Activated B cell treated with CpG ODN at 0.5 μM for 24 hours (primary cell): ENCODE results near the gene DPEP3. TPM values are rescaled to one million over a fixed set of nuclear protein-coding genes. Genes with fewer than 3 reads are reported as not detected.

Source experiments
- ATAC-seq: fragments of 200-7000 bp; cut with Tn5 transposase; one replicate; pipeline ENCODE4 v1.10.0; 2021; ENCODE audit warnings: low read depth, mild to moderate bottlenecking, moderate library complexity
- CTCF ChIA-PET: fragments of 350-600 bp; sonication (Branson Sonifier 250); formaldehyde crosslinking; loops from one replicate; lab custom pipeline; 2021; ENCODE audit warnings: antibody characterized with exemption; lab: Charles Lee
- POLR2A ChIA-PET: fragments of 350-600 bp; sonication (Branson Sonifier 250); formaldehyde crosslinking; loops from one replicate; lab custom pipeline; 2021; ENCODE audit warnings: antibody characterized with exemption; lab: Charles Lee
- DNase-seq: peaks from one replicate; pipeline ENCODE4 v3.0.0; 2022
- H3K27ac Mint-ChIP-seq: one replicate; pipeline ENCODE4 v1.8.0; 2020; ENCODE audit warnings: mixed read lengths
- H3K27me3 Mint-ChIP-seq: one replicate; pipeline ENCODE4 v1.8.0; 2021; ENCODE audit warnings: mixed read lengths
- H3K36me3 Mint-ChIP-seq: one replicate; pipeline ENCODE4 v1.8.0; 2021; ENCODE audit warnings: low read depth, mixed read lengths
- H3K4me1 Mint-ChIP-seq: one replicate; pipeline ENCODE4 v1.8.0; 2021; ENCODE audit warnings: mixed read lengths
- H3K4me3 Mint-ChIP-seq: one replicate; pipeline ENCODE4 v1.8.0; 2020; ENCODE audit warnings: mild to moderate bottlenecking, mixed read lengths
- H3K9me3 Mint-ChIP-seq: one replicate; pipeline ENCODE4 v1.8.0; 2020; ENCODE audit warnings: mixed read lengths
- intact Hi-C: fragments of 100-400 bp; cut with micrococcal nuclease; formaldehyde crosslinking; loops from one replicate; pipeline ENCODE4 v1.15.1; 2024
- total RNA-seq: library from RNA; stranded (reverse); gene quantifications from 2 replicates; pipeline ENCODE4 v1.2.3, GENCODE V29; 2022
- TF ChIP-seq, protein P1 (sequence below): fragments of 200-600 bp; IDR thresholded peaks from one replicate; pipeline ENCODE4 v1.8.0; 2022; ENCODE audit warnings: antibody characterized with exemption, mild to moderate bottlenecking

Gene DPEP3
- total RNA-seq, 1 donor from 2014 or later, result 0.38 TPM

DNA sequence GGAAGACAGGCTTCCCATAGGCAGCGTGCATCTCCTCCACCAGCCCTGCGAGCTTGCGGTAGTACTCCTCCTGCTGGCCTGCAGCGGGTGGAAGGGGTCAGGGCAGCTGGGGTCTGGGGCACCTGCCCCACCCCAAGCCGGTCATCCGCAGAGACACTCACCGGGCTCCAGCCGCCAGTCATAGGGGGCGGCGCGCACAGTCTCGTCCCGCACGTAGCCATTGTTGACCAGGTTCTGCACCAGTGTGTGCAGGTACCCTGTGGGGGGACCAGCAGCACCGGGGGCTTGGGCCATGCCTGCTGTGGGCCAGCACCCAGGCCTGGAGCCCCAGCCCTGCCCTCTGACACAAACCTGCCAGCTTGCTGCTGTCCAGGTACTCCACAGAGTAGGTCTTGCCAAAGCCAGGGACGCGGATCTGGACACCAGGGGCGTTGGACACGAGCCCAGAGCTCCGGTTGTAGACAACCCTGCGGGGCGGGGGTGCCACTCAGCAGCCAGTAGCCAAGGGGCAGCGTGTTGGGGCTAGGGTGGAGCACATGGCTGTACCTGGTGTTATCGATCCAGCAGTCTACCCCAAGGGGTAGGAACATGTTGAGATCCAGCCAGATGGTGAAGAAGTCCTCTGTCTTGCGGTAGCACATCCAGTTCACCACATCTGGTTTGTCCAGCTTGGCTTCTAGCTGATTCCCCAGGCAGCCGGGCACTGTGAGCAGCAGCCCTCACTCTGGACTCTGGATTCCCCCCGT lies 37.6 kb downstream of the DPEP3 start:
- intact Hi-C loops, result no loop called here
- Mint-ChIP-seq H3K27me3 (no peaks in the 10 kb centered on the region), H3K4me1 (peaks cover 18% of the 10 kb centered on the region), H3K9me3 (no peaks in the 10 kb centered on the region), H3K36me3 (peaks cover 13% of the 10 kb centered on the region), H3K4me3 (no peak overlapping the region), H3K27ac (no peak overlapping the region)
- no peak for DNase-seq
- POLR2A ChIA-PET, result interaction anchor here (0.6 to 1.4 kb wide), 2 partner anchors 42 to 130 kb away, joined by 3 to 4 read pairs; no protein-coding TSS in a partner anchor
- TF ChIP-seq, protein P1, sequence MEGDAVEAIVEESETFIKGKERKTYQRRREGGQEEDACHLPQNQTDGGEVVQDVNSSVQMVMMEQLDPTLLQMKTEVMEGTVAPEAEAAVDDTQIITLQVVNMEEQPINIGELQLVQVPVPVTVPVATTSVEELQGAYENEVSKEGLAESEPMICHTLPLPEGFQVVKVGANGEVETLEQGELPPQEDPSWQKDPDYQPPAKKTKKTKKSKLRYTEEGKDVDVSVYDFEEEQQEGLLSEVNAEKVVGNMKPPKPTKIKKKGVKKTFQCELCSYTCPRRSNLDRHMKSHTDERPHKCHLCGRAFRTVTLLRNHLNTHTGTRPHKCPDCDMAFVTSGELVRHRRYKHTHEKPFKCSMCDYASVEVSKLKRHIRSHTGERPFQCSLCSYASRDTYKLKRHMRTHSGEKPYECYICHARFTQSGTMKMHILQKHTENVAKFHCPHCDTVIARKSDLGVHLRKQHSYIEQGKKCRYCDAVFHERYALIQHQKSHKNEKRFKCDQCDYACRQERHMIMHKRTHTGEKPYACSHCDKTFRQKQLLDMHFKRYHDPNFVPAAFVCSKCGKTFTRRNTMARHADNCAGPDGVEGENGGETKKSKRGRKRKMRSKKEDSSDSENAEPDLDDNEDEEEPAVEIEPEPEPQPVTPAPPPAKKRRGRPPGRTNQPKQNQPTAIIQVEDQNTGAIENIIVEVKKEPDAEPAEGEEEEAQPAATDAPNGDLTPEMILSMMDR, result no peak
- CTCF ChIA-PET, result interaction anchor here (0.6 to 2.6 kb wide), 8 partner anchors 10 to 123 kb away, joined by 3 to 15 read pairs (median 3); no protein-coding TSS in a partner anchor
- ATAC-seq, result peak; percentile 7

DNA sequence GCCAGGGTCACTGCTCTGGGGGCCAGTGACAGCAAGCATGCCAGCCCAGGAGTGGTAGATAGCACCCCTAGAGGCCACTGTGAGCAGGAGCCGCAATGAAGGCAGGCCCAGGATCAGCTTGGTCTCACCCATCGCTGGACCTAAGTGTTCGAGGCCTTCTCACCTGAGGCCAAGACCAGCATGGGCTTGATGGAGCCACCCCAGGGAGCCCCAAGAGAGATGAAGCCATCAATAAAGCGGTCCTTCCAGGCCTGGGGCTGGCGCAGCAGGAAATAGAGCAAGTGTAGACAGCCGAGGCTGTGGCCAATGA lies 38.1 kb downstream of the DPEP3 start:
- no peak overlapping the region for H3K4me3 Mint-ChIP-seq
- H3K27me3 Mint-ChIP-seq, result no peaks in the 10 kb centered on the region
- TF ChIP-seq, protein P1, result no peak
- intact Hi-C loops, result no loop called here
- peaks cover 22% of the 10 kb centered on the region for H3K4me1 Mint-ChIP-seq
- no peak overlapping the region for H3K27ac Mint-ChIP-seq
- POLR2A ChIA-PET, result interaction anchor here (0.6 to 1.4 kb wide), 3 partner anchors 9 to 130 kb away, joined by 3 to 4 read pairs (median 3); no protein-coding TSS in a partner anchor
- CTCF ChIA-PET, result interaction anchor here (0.6 to 2.6 kb wide), 9 partner anchors 10 to 123 kb away, joined by 3 to 15 read pairs (median 3); no protein-coding TSS in a partner anchor
- H3K36me3 Mint-ChIP-seq, result peaks cover 13% of the 10 kb centered on the region
- no peaks in the 10 kb centered on the region for H3K9me3 Mint-ChIP-seq
- no peak for DNase-seq
- peak; percentile 81 for ATAC-seq

DNA sequence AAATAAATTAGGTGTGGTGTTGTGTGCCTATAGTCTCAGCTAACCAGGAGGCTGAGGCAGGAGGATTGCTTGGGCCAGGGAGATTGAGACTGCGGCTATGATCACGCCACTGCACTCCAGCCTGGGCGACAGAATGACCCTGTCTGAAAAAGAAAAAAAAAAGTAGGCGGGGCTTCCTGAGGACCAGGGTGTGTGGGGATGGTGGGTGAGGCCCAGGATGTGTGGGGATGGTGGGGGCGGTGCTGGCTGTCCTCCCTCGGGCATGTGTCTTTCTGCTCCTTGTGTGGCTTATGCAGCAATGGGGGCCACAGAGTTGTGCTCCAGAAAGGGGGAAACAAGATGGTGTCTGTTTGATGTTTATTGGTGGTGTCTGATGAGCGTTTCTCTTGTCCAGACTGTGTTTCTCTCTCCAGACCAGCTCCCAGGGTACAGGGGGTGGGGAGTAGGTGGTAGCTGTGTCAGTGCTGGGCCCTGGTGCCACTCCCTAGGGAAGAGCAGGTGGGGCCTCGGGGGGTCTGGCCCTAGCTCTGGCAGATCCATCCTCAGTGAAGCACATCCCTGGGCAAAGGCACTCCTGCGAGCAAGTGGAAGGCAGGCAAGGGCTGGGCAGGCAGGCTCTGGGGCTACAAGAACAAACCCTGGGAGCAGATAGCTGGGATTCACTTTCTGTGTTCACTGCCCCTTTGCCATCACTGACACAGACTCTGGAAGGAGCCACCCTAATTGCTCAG lies 38.7 kb downstream of the DPEP3 start:
- TF ChIP-seq, protein P1, result no peak
- ATAC-seq (no peak), DNase-seq (no peak)
- no peaks in the 10 kb centered on the region for H3K9me3 Mint-ChIP-seq
- CTCF ChIA-PET, result interaction anchor here (0.6 to 2.9 kb wide), 11 partner anchors 9 to 258 kb away, joined by 3 to 15 read pairs (median 3); no protein-coding TSS in a partner anchor
- intact Hi-C loops, result no loop called here
- POLR2A ChIA-PET, result interaction anchor here (1.0 to 1.4 kb wide), 2 partner anchors 9 to 43 kb away, joined by 3 read pairs; no protein-coding TSS in a partner anchor
- peaks cover 17% of the 10 kb centered on the region for H3K36me3 Mint-ChIP-seq
- H3K4me1 Mint-ChIP-seq, result peaks cover 27% of the 10 kb centered on the region
- no peaks in the 10 kb centered on the region for H3K27me3 Mint-ChIP-seq
- H3K27ac Mint-ChIP-seq, result peak overlapping the region; percentile 30
- no peak overlapping the region for H3K4me3 Mint-ChIP-seq

DNA sequence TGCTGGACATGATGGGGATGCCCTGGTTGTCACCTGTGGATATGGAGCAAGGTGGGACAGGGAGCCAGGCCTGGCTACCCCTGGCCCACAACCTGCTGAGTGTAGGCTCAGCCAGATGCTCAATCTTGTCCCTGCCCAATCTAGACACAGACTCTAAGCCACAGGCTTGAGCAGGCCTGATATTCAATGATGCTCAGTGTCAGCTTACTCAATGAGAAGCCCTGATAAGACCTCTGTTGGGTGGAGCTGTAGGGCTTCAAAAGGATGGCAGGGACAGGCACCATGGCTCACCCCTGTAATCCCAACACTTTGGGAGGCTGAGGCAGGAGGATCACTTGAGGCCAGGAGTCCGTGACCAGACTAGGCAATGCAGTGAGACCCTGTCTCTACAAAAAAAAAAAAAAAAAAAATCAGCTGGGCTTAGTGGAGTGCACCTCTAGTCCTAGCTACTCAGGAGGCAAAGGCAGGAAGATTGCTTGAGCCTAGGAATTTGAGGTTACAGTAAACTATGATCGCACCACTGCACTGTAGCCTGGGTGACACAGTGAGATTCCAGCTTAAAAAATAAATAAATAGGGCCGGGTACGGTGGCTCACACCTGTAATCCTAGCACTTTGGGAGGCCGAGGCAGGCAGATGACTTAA lies 39.7 kb downstream of the DPEP3 start:
- TF ChIP-seq, protein P1, result no peak
- Mint-ChIP-seq H3K36me3 (peaks cover 20% of the 10 kb centered on the region), H3K4me1 (peaks cover 30% of the 10 kb centered on the region), H3K4me3 (peak overlapping the region; percentile 4), H3K27me3 (no peaks in the 10 kb centered on the region), H3K27ac (peak overlapping the region; percentile 66), H3K9me3 (no peaks in the 10 kb centered on the region)
- DNase-seq (no peak), ATAC-seq (no peak)
- intact Hi-C loops, result no loop called here
- CTCF ChIA-PET, result interaction anchor here (0.6 to 2.9 kb wide), 5 partner anchors 45 to 257 kb away, joined by 3 to 15 read pairs (median 4); no protein-coding TSS in a partner anchor
- POLR2A ChIA-PET, result interaction anchor here (0.6 to 0.8 kb wide), 2 partner anchors 60 to 104 kb away, joined by 3 read pairs; no protein-coding TSS in a partner anchor
